SK-N-SH (cell line): ENCODE measurements around the gene STK38. TPM values are rescaled to one million over a fixed set of nuclear protein-coding genes. Genes with fewer than 3 reads are reported as not detected.

Experiments used
- CTCF ChIA-PET: fragments of 300-600, 350-600 bp; formaldehyde crosslinking; extraction: SDS; loops from one replicate; lab custom pipeline; 2021; lab: Yijun Ruan, JAX
- POLR2A ChIA-PET: fragments of 350-600 bp; sonication (Branson Sonifier 250); formaldehyde crosslinking; extraction: SDS; loops from one replicate; lab custom pipeline; 2020; ENCODE audit warnings: antibody characterized with exemption, inconsistent platforms; lab: Yijun Ruan, JAX
- DNase-seq: peaks from one replicate; pipeline ENCODE4 v3.0.0; 2012
- H2AFZ ChIP-seq: fragments of 200-600 bp; sonication (generic); 2 replicates; pipeline ENCODE4 v1.8.1; 2016; ENCODE audit warnings: antibody characterized with exemption, mild to moderate bottlenecking, low read depth
- H3F3A ChIP-seq: fragments of 200-600 bp; sonication (generic); replicated peaks from 2 replicates; pipeline ENCODE3; 2016; ENCODE audit warnings: antibody characterized with exemption, mild to moderate bottlenecking; ENCODE audit not compliant: insufficient read depth
- H3K27ac ChIP-seq, 2 experiments: fragments of 200-500 bp in 1 of 2; fragments of 200-600 bp in 1 of 2; sonication (Bioruptor generic) in 1 of 2; sonication (generic), shearing (Covaris generic) in 1 of 2; 2 replicates each; pipeline versions ENCODE4 v1.5.1 to v1.6.1; 2014 to 2016; ENCODE audit warnings: low read depth in 2 of 2, inconsistent platforms in 1 of 2, low read length in 1 of 2, mild to moderate bottlenecking in 1 of 2, mixed read lengths in 1 of 2
- H3K27me3 ChIP-seq: fragments of 200-600 bp; sonication (generic), shearing (Covaris generic); 2 replicates; pipeline ENCODE4 v1.6.1; 2016; ENCODE audit warnings: mixed run types; ENCODE audit not compliant: insufficient read depth
- H3K36me3 ChIP-seq, 2 experiments: fragments of 200-500 bp in 1 of 2; fragments of 200-600 bp in 1 of 2; sonication (Bioruptor generic) in 1 of 2; sonication (generic) in 1 of 2; replicated peaks in 1 of 2; 2 replicates each; pipeline versions ENCODE3 to v1.5.1; 2014 to 2016; ENCODE audit warnings: low read length in 1 of 2, mild to moderate bottlenecking in 1 of 2; ENCODE audit not compliant: insufficient read depth in 2 of 2, control insufficient read depth in 1 of 2
- H3K4me1 ChIP-seq, 2 experiments: fragments of 200-500 bp in 1 of 2; fragments of 200-600 bp in 1 of 2; sonication (Bioruptor generic) in 1 of 2; sonication (generic), shearing (Covaris generic) in 1 of 2; 2 replicates each; pipeline versions ENCODE4 v1.5.1 to v1.6.1; 2014 to 2016; ENCODE audit warnings: low read depth in 1 of 2, low read length in 1 of 2, mixed run types in 1 of 2; ENCODE audit not compliant: insufficient read depth in 2 of 2, control insufficient read depth in 1 of 2
- H3K4me2 ChIP-seq: fragments of 200-600 bp; sonication (generic), shearing (Covaris generic); 2 replicates; pipeline ENCODE4 v1.6.1; 2017; ENCODE audit warnings: mixed run types
- H3K4me3 ChIP-seq, 2 experiments: fragments of 200-500 bp in 1 of 2; fragments of 200-600 bp in 1 of 2; sonication (Bioruptor generic) in 1 of 2; sonication (generic), shearing (Covaris generic) in 1 of 2; 2 replicates each; pipeline versions ENCODE4 v1.5.1 to v1.8.1; 2014 to 2016; ENCODE audit warnings: low read depth in 2 of 2, inconsistent platforms in 1 of 2, low read length in 1 of 2, mild to moderate bottlenecking in 1 of 2, mixed read lengths in 1 of 2, moderate library complexity in 1 of 2
- H3K79me2 ChIP-seq: fragments of 200-600 bp; sonication (generic); 2 replicates; pipeline ENCODE4 v1.8.1; 2017; ENCODE audit warnings: mild to moderate bottlenecking; ENCODE audit not compliant: insufficient read depth
- H3K9ac ChIP-seq: fragments of 200-600 bp; sonication (generic); 2 replicates; pipeline ENCODE4 v1.6.1; 2017; ENCODE audit warnings: mixed run types
- H3K9me2 ChIP-seq: fragments of 200-600 bp; sonication (generic); 2 replicates; pipeline ENCODE4 v1.6.1; 2017; ENCODE audit warnings: mixed run types
- H3K9me3 ChIP-seq: fragments of 200-600 bp; sonication (generic); 2 replicates; pipeline ENCODE4 v1.6.1; 2017; ENCODE audit warnings: mixed run types, mild to moderate bottlenecking, moderate library complexity
- H4K20me1 ChIP-seq: fragments of 200-600 bp; sonication (generic); 2 replicates; pipeline ENCODE4 v1.6.1; 2017; ENCODE audit warnings: mild to moderate bottlenecking, mixed run types; ENCODE audit not compliant: insufficient read depth
- CHD2 ChIP-seq: fragments of 150-350 bp; IDR thresholded peaks from 2 replicates; pipeline ENCODE4 v1.6.1; 2018; ENCODE audit warnings: low read length; ENCODE audit not compliant: partially characterized antibody
- ELF1 ChIP-seq: IDR thresholded peaks from 2 replicates; pipeline ENCODE4 v1.4.0; 2012
- FOXJ3 ChIP-seq: sonication (generic); formaldehyde crosslinking; IDR thresholded peaks from 2 replicates; pipeline ENCODE4 v1.5.1; 2020; ENCODE audit warnings: mild to moderate bottlenecking, missing genetic modification reagents
- GABPA ChIP-seq: IDR thresholded peaks from 2 replicates; pipeline ENCODE4 v1.4.0; 2012; ENCODE audit warnings: low read depth, mild to moderate bottlenecking
- JUND ChIP-seq: IDR thresholded peaks from 2 replicates; pipeline ENCODE4 v1.4.0; 2012
- MEF2A ChIP-seq: IDR thresholded peaks from 2 replicates; pipeline ENCODE4 v1.4.0; 2012; ENCODE audit warnings: low read depth, borderline replicate concordance
- MXI1 ChIP-seq: IDR thresholded peaks from 2 replicates; pipeline ENCODE4 v1.6.1; 2012; ENCODE audit warnings: mild to moderate bottlenecking, low read depth, low read length, improper control_type of control experiment
- NRF1 ChIP-seq: IDR thresholded peaks from 2 replicates; pipeline ENCODE4 v1.6.1; 2012; ENCODE audit warnings: low read depth, mild to moderate bottlenecking, low read length
- RCOR1 ChIP-seq: fragments of 150-350 bp; IDR thresholded peaks from 2 replicates; pipeline ENCODE4 v1.6.1; 2017; ENCODE audit warnings: antibody characterized with exemption, low read length
- RFX5 ChIP-seq: IDR thresholded peaks from 2 replicates; pipeline ENCODE4 v1.6.1; 2012; ENCODE audit warnings: mild to moderate bottlenecking, improper control_type of control experiment, low read length
- RXRA ChIP-seq: IDR thresholded peaks from 2 replicates; pipeline ENCODE4 v1.4.0; 2012; ENCODE audit warnings: low read depth, mild to moderate bottlenecking, borderline replicate concordance
- TAF1 ChIP-seq: IDR thresholded peaks from 2 replicates; pipeline ENCODE4 v1.6.1; 2012; ENCODE audit warnings: low read depth, mild to moderate bottlenecking, low read length, moderate library complexity, borderline replicate concordance
- TCF12 ChIP-seq: IDR thresholded peaks from 2 replicates; pipeline ENCODE4 v1.4.0; 2012
- YY1 ChIP-seq: IDR thresholded peaks from 2 replicates; pipeline ENCODE4 v1.4.0; 2012; ENCODE audit warnings: low read depth, mild to moderate bottlenecking
- WGBS: methylation state at CpG from one replicate; pipeline ENCODE4 v1.1.6; 2017; ENCODE audit warnings: low lambda C conversion rate; 5-methylcytosine and 5-hydroxymethylcytosine counted together
- polyA plus RNA-seq, 3 experiments: library from polyadenylated mRNA; depleted of rRNA; stranded (reverse); fragments of >200 nt; gene quantifications; 2 replicates each; pipeline ENCODE4 v1.2.3, GENCODE V29; 2012
- TF ChIP-seq, protein P1 (sequence below): IDR thresholded peaks from 2 replicates; pipeline ENCODE4 v1.4.0; 2012; ENCODE audit warnings: low read depth, borderline replicate concordance
- TF ChIP-seq, protein P2 (sequence below): fragments of 150-350 bp; IDR thresholded peaks from 2 replicates; pipeline ENCODE4 v1.6.1; 2016; ENCODE audit warnings: mild to moderate bottlenecking, low read depth, low read length
- TF ChIP-seq, protein P3 (sequence below): IDR thresholded peaks from 2 replicates; pipeline ENCODE4 v1.4.0; 2012; ENCODE audit warnings: low read depth, borderline replicate concordance
- TF ChIP-seq, protein P4 (sequence below): IDR thresholded peaks from 2 replicates; pipeline ENCODE4 v1.6.1; 2012; ENCODE audit warnings: mild to moderate bottlenecking, low read depth, low read length, moderate library complexity
- TF ChIP-seq, protein P5 (sequence below): fragments of 200-600 bp; sonication (generic); IDR thresholded peaks from 2 replicates; pipeline ENCODE4 v1.6.1; 2017; ENCODE audit warnings: antibody characterized with exemption, mild to moderate bottlenecking, moderate library complexity

Gene STK38
- polyA plus RNA-seq, 1 of the 3 experiments (the other 2 are of a cell fraction), result 10.2 TPM

DNA sequence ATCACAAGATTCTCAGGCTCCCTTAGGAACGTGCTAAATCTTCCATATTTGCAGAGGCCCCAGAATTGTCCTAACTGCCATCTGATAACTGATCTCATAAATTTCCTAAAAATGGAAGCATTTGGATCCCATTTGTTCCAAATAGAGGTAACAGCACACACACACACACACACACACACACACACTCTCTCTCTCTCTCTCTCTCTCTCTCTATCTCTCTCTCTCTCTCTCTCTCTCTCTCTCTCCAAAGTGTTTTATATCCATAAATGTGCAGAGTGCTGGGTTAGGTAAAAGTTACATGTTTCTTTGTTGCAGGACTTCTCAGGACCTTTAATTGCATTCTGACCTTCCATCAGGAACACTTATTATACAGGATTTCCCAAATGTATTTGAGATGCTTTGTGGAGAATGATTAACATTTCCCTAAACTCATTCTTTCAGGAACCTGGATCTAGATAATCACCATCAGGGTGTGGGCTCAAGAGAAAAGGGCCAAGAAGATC lies 8.5 kb upstream of the STK38 start (continued):
- TF ChIP-seq, protein P1, sequence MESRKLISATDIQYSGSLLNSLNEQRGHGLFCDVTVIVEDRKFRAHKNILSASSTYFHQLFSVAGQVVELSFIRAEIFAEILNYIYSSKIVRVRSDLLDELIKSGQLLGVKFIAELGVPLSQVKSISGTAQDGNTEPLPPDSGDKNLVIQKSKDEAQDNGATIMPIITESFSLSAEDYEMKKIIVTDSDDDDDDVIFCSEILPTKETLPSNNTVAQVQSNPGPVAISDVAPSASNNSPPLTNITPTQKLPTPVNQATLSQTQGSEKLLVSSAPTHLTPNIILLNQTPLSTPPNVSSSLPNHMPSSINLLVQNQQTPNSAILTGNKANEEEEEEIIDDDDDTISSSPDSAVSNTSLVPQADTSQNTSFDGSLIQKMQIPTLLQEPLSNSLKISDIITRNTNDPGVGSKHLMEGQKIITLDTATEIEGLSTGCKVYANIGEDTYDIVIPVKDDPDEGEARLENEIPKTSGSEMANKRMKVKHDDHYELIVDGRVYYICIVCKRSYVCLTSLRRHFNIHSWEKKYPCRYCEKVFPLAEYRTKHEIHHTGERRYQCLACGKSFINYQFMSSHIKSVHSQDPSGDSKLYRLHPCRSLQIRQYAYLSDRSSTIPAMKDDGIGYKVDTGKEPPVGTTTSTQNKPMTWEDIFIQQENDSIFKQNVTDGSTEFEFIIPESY, result no peak
- TF ChIP-seq RXRA (no peak), MEF2A (no peak), TAF1 (no peak), RFX5 (no peak)

DNA sequence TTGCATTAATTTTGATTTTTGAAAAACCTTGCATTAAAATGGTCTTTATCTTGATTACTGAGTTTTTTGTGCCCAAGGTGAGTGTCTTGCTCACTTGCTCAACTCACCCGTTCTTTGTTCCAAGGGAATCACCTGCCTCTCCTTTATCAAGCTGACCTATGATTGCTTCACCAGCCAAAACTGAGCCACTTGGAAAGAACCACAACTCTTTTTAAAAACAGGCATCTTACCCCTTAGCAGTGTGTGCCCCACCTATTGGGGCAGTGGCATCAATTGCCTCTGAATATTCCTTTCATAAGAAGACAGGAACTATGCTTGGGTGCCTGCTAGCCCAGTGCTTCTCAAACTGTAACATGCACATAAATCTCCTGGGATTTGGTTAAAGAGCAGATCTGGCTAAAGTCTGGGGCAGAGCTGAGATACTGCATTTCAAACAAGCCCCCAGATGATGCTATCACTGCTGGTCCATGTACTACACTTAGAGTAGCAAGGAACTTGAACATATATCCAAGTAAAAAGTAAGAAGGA lies 3.3 kb upstream of the STK38 start:
- DNase-seq, result no peak
- Histone ChIP-seq H3F3A (peaks cover 10% of the 10 kb centered on the region), H3K27ac (no peak overlapping the region), H3K27me3 (no peaks in the 10 kb centered on the region), H3K9me2 (no peaks in the 10 kb centered on the region), H3K4me3 (no peak overlapping the region; a peak in 1 of 4 replicates), H3K4me2 (no peak overlapping the region), H3K9ac (no peak overlapping the region), H3K36me3 (no peaks in the 10 kb centered on the region), H3K9me3 (no peaks in the 10 kb centered on the region), H3K79me2 (peaks cover 16% of the 10 kb centered on the region), H3K4me1 (peaks cover 0 to 4% of the 10 kb centered on the region in 2 experiments; a peak in 2 of 4 replicates), H4K20me1 (no peaks in the 10 kb centered on the region; the same call in 1 of the 2 replicates), H2AFZ (no peak overlapping the region)
- CTCF ChIA-PET, result no interaction called here
- 92% methylated on average over 1 of the region's 1 CpG for WGBS
- POLR2A ChIA-PET, result interaction anchor here (1.0 kb wide), 1 partner anchor 44 kb away, joined by 6 read pairs; no protein-coding TSS in a partner anchor
- no peak for TF ChIP-seq JUND
- no peak for TF ChIP-seq FOXJ3 (CRISPR knock-in tag)
- TF ChIP-seq GABPA, result no peak
- TF ChIP-seq, protein P2, sequence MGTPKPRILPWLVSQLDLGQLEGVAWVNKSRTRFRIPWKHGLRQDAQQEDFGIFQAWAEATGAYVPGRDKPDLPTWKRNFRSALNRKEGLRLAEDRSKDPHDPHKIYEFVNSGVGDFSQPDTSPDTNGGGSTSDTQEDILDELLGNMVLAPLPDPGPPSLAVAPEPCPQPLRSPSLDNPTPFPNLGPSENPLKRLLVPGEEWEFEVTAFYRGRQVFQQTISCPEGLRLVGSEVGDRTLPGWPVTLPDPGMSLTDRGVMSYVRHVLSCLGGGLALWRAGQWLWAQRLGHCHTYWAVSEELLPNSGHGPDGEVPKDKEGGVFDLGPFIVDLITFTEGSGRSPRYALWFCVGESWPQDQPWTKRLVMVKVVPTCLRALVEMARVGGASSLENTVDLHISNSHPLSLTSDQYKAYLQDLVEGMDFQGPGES, result no peak
- TF ChIP-seq TCF12, result no peak
- TF ChIP-seq, protein P3, sequence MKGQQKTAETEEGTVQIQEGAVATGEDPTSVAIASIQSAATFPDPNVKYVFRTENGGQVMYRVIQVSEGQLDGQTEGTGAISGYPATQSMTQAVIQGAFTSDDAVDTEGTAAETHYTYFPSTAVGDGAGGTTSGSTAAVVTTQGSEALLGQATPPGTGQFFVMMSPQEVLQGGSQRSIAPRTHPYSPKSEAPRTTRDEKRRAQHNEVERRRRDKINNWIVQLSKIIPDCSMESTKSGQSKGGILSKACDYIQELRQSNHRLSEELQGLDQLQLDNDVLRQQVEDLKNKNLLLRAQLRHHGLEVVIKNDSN, result no peak
- TF ChIP-seq RFX5, result no peak
- TF ChIP-seq, protein P1, result no peak
- TF ChIP-seq NRF1, result no peak
- no peak for TF ChIP-seq CHD2
- no peak for TF ChIP-seq YY1
- no peak for TF ChIP-seq RCOR1
- TF ChIP-seq MXI1, result no peak
- no peak for TF ChIP-seq RXRA
- TF ChIP-seq, protein P4, sequence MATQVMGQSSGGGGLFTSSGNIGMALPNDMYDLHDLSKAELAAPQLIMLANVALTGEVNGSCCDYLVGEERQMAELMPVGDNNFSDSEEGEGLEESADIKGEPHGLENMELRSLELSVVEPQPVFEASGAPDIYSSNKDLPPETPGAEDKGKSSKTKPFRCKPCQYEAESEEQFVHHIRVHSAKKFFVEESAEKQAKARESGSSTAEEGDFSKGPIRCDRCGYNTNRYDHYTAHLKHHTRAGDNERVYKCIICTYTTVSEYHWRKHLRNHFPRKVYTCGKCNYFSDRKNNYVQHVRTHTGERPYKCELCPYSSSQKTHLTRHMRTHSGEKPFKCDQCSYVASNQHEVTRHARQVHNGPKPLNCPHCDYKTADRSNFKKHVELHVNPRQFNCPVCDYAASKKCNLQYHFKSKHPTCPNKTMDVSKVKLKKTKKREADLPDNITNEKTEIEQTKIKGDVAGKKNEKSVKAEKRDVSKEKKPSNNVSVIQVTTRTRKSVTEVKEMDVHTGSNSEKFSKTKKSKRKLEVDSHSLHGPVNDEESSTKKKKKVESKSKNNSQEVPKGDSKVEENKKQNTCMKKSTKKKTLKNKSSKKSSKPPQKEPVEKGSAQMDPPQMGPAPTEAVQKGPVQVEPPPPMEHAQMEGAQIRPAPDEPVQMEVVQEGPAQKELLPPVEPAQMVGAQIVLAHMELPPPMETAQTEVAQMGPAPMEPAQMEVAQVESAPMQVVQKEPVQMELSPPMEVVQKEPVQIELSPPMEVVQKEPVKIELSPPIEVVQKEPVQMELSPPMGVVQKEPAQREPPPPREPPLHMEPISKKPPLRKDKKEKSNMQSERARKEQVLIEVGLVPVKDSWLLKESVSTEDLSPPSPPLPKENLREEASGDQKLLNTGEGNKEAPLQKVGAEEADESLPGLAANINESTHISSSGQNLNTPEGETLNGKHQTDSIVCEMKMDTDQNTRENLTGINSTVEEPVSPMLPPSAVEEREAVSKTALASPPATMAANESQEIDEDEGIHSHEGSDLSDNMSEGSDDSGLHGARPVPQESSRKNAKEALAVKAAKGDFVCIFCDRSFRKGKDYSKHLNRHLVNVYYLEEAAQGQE, result no peak
- no peak for TF ChIP-seq MEF2A
- TF ChIP-seq, protein P5, sequence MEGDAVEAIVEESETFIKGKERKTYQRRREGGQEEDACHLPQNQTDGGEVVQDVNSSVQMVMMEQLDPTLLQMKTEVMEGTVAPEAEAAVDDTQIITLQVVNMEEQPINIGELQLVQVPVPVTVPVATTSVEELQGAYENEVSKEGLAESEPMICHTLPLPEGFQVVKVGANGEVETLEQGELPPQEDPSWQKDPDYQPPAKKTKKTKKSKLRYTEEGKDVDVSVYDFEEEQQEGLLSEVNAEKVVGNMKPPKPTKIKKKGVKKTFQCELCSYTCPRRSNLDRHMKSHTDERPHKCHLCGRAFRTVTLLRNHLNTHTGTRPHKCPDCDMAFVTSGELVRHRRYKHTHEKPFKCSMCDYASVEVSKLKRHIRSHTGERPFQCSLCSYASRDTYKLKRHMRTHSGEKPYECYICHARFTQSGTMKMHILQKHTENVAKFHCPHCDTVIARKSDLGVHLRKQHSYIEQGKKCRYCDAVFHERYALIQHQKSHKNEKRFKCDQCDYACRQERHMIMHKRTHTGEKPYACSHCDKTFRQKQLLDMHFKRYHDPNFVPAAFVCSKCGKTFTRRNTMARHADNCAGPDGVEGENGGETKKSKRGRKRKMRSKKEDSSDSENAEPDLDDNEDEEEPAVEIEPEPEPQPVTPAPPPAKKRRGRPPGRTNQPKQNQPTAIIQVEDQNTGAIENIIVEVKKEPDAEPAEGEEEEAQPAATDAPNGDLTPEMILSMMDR, result no peak
- no peak for TF ChIP-seq ELF1
